Neural cell (in vitro differentiated cells): ENCODE results near the gene CD2BP2.

ENCODE experiments used
- EZH2 ChIP-seq: fragments of 200-600, 300-800 bp; shearing (Covaris generic), sonication (generic); IDR thresholded peaks from 2 replicates; pipeline ENCODE4 v1.6.1; 2014; ENCODE audit warnings: antibody characterized with exemption, low read length, borderline replicate concordance, mild to moderate bottlenecking; ENCODE audit not compliant: insufficient read depth, poor library complexity, severe bottlenecking
- MXI1 ChIP-seq: fragments of 450-650 bp; conservative IDR thresholded peaks from 2 replicates; pipeline ENCODE4 v1.6.1; 2014; ENCODE audit warnings: antibody characterized with exemption, mild to moderate bottlenecking; ENCODE audit not compliant: poor library complexity, severe bottlenecking
- POLR2AphosphoS5 ChIP-seq: IDR thresholded peaks from 2 replicates; pipeline ENCODE4 v1.6.1; 2012
- RAD21 ChIP-seq: fragments of 450-650 bp; conservative IDR thresholded peaks from 2 replicates; pipeline ENCODE4 v1.6.1; 2014; ENCODE audit warnings: antibody characterized with exemption, mild to moderate bottlenecking, moderate library complexity
- REST ChIP-seq: IDR thresholded peaks from 2 replicates; pipeline ENCODE4 v1.6.1; 2012; ENCODE audit warnings: borderline replicate concordance
- SMC3 ChIP-seq: fragments of 450-650 bp; conservative IDR thresholded peaks from 2 replicates; pipeline ENCODE4 v1.6.1; 2014; ENCODE audit warnings: antibody characterized with exemption, mild to moderate bottlenecking, moderate library complexity; ENCODE audit not compliant: poor library complexity
- TAF1 ChIP-seq: IDR thresholded peaks from 2 replicates; pipeline ENCODE4 v1.6.1; 2012; ENCODE audit warnings: low read depth
- TF ChIP-seq, protein P1 (sequence below): fragments of 450-650 bp; IDR thresholded peaks from 2 replicates; pipeline ENCODE4 v1.5.1; 2014; ENCODE audit warnings: antibody characterized with exemption, mild to moderate bottlenecking, moderate library complexity; ENCODE audit not compliant: poor library complexity, severe bottlenecking

GRCh38 chr16:30357085-30357714 is 2.1 kb upstream of the CD2BP2 start:
- TF ChIP-seq, protein P1, sequence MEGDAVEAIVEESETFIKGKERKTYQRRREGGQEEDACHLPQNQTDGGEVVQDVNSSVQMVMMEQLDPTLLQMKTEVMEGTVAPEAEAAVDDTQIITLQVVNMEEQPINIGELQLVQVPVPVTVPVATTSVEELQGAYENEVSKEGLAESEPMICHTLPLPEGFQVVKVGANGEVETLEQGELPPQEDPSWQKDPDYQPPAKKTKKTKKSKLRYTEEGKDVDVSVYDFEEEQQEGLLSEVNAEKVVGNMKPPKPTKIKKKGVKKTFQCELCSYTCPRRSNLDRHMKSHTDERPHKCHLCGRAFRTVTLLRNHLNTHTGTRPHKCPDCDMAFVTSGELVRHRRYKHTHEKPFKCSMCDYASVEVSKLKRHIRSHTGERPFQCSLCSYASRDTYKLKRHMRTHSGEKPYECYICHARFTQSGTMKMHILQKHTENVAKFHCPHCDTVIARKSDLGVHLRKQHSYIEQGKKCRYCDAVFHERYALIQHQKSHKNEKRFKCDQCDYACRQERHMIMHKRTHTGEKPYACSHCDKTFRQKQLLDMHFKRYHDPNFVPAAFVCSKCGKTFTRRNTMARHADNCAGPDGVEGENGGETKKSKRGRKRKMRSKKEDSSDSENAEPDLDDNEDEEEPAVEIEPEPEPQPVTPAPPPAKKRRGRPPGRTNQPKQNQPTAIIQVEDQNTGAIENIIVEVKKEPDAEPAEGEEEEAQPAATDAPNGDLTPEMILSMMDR, result no peak
- TF ChIP-seq POLR2AphosphoS5 (no peak), MXI1 (no peak), TAF1 (no peak), EZH2 (no peak), RAD21 (no peak), SMC3 (no peak), REST (no peak)
